ENCODE results near the gene HSPA4L. TPM values are rescaled to one million over a fixed set of nuclear protein-coding genes. Genes with fewer than 3 reads are reported as not detected.

HSPA4L gene
- total and polyA plus RNA-seq, 2 experiments from 2014 or later, result 3.5 to 4.2 TPM

DNA sequence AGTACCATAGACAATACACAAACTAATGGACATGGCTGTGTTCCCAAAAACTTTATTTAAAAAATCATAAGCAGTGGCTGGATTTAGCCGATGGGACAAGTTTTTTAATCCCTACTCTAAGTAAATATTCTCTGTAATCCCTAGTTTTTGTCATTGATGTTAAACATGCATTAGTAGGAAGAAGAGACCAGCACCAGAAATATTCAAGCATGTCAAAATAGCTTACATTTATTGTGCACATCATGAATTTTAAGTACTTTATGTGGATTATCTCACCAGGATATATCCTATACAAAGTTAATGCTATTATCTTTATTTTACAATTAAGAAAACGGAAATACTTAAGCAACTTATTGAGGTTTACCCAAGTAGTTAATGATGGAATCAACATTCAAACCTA, 46.0 kb downstream of the HSPA4L start:
- H3K4me3 ChIP-seq, result no peak overlapping the region
- TF ChIP-seq ZNF114 (CRISPR knock-in tag; IDR thresholded peaks at IDR 0.05), result no peak
- TF ChIP-seq, protein P1, sequence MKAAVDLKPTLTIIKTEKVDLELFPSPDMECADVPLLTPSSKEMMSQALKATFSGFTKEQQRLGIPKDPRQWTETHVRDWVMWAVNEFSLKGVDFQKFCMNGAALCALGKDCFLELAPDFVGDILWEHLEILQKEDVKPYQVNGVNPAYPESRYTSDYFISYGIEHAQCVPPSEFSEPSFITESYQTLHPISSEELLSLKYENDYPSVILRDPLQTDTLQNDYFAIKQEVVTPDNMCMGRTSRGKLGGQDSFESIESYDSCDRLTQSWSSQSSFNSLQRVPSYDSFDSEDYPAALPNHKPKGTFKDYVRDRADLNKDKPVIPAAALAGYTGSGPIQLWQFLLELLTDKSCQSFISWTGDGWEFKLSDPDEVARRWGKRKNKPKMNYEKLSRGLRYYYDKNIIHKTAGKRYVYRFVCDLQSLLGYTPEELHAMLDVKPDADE (IDR thresholded peaks at IDR 0.05), result no peak
- TF ChIP-seq ZNF331 (CRISPR knock-in tag; IDR thresholded peaks at IDR 0.05; ENCODE audit: low read depth), result no peak
- TF ChIP-seq CTCF (conservative IDR thresholded peaks at IDR 0.05; ENCODE audit: low read depth in 2 of 2), result no peak
- no peak for TF ChIP-seq NANOG (IDR thresholded peaks at IDR 0.05; ENCODE audit: borderline replicate concordance)
- no peak for TF ChIP-seq REST (IDR thresholded peaks at IDR 0.05; ENCODE audit: unreplicated experiment)
- no peak for TF ChIP-seq POLR2AphosphoS5 (IDR thresholded peaks at IDR 0.05; ENCODE audit: low read depth)
- TF ChIP-seq CREB1 (CRISPR knock-in tag; IDR thresholded peaks at IDR 0.05; ENCODE audit: low read depth), result no peak
- H3K9me3 Mint-ChIP-seq, result no peaks in the 10 kb centered on the region
- no peaks in the 10 kb centered on the region for H3F3A ChIP-seq (replicated peaks; ENCODE audit: low read depth)
- no peak overlapping the region for H3K4me3 Mint-ChIP-seq
- no peaks in the 10 kb centered on the region for H3K27me3 ChIP-seq (ENCODE audit: insufficient read depth)
- H3K4me1 ChIP-seq (ENCODE audit: insufficient read depth), result no peaks in the 10 kb centered on the region
- no peak overlapping the region for H3K27ac Mint-ChIP-seq
- H3K36me3 ChIP-seq (ENCODE audit: insufficient read depth), result no peaks in the 10 kb centered on the region
- no peak overlapping the region for H3K4me2 ChIP-seq
- no peak overlapping the region for H2AFZ ChIP-seq
- H3K27me3 Mint-ChIP-seq (ENCODE audit: insufficient read depth, low read depth, poor library complexity), result no peaks in the 10 kb centered on the region
- no peaks in the 10 kb centered on the region for H4K20me1 ChIP-seq (replicated peaks; ENCODE audit: insufficient read depth)
- H3K36me3 Mint-ChIP-seq (ENCODE audit: low read depth), result no peaks in the 10 kb centered on the region
- ATAC-seq (no peak), DNase-seq (ENCODE audit: low spot score) (no peak)
- no peak overlapping the region for H3K27ac ChIP-seq (ENCODE audit: low read depth)
- peaks cover 3% of the 10 kb centered on the region; the same call in 2 of the 3 replicates for H3K4me1 Mint-ChIP-seq
- no peaks in the 10 kb centered on the region for H3K9me2 ChIP-seq (ENCODE audit: insufficient read depth)
- H3K79me2 ChIP-seq (replicated peaks; ENCODE audit: insufficient read depth), result no peaks in the 10 kb centered on the region

GRCh38 chr4:127829014-127829413, 46.9 kb downstream of the HSPA4L start:
- H3K27me3 ChIP-seq (ENCODE audit: insufficient read depth), result no peaks in the 10 kb centered on the region
- H3K9me2 ChIP-seq (ENCODE audit: insufficient read depth), result no peaks in the 10 kb centered on the region
- H3K79me2 ChIP-seq (replicated peaks; ENCODE audit: insufficient read depth), result no peaks in the 10 kb centered on the region
- no peak for ATAC-seq
- H3K4me1 Mint-ChIP-seq, result peaks cover 3% of the 10 kb centered on the region; the same call in 2 of the 3 replicates
- H4K20me1 ChIP-seq (replicated peaks; ENCODE audit: insufficient read depth), result no peaks in the 10 kb centered on the region
- no peak for DNase-seq (ENCODE audit: low spot score)
- no peaks in the 10 kb centered on the region for H3K36me3 Mint-ChIP-seq (ENCODE audit: low read depth)
- H3K9me3 Mint-ChIP-seq, result no peaks in the 10 kb centered on the region
- H3K27ac ChIP-seq (ENCODE audit: low read depth), result no peak overlapping the region
- no peaks in the 10 kb centered on the region for H3K27me3 Mint-ChIP-seq (ENCODE audit: insufficient read depth, low read depth, poor library complexity)
- H2AFZ ChIP-seq, result no peak overlapping the region
- no peak overlapping the region for H3K27ac Mint-ChIP-seq
- H3K4me1 ChIP-seq (ENCODE audit: insufficient read depth), result no peaks in the 10 kb centered on the region
- H3K4me3 ChIP-seq, result no peak overlapping the region
- no peaks in the 10 kb centered on the region for H3F3A ChIP-seq (replicated peaks; ENCODE audit: low read depth)
- H3K36me3 ChIP-seq (ENCODE audit: insufficient read depth), result no peaks in the 10 kb centered on the region
- H3K4me2 ChIP-seq, result no peak overlapping the region
- no peak overlapping the region for H3K4me3 Mint-ChIP-seq
- TF ChIP-seq EZH2phosphoT487 (IDR thresholded peaks at IDR 0.05; ENCODE audit: unreplicated experiment) (no peak), REST (IDR thresholded peaks at IDR 0.05; ENCODE audit: unreplicated experiment) (no peak), CREB1 (CRISPR knock-in tag; IDR thresholded peaks at IDR 0.05; ENCODE audit: low read depth) (no peak), CTCF (conservative IDR thresholded peaks at IDR 0.05; ENCODE audit: low read depth in 2 of 2) (no peak)
- TF ChIP-seq, protein P1 (IDR thresholded peaks at IDR 0.05), result no peak

All from GM23338 (cell line).